IMR-90 (cell line): ENCODE results near the gene DYRK2. TPM values are rescaled to one million over a fixed set of nuclear protein-coding genes. Genes with fewer than 3 reads are reported as not detected.

Source experiments
- ATAC-seq: fragments of 200-7000 bp; cut with Tn5 transposase; 2 replicates; pipeline ENCODE4 v1.9.1; 2020; ENCODE audit warnings: low read depth, mild to moderate bottlenecking, moderate library complexity
- BruUV-seq: library from RNA; stranded (reverse); fragments of 400-500 nt; replicated peaks from 2 replicates; lab custom pipeline; 2021; lab: Mats Ljungman, UMichigan
- CTCF ChIA-PET: fragments of 300-600 bp; formaldehyde crosslinking; extraction: SDS; loops from one replicate; lab custom pipeline; 2021; ENCODE audit warnings: antibody characterized with exemption; lab: Yijun Ruan, JAX
- POLR2A ChIA-PET: fragments of 300-600 bp; sonication (Branson Sonifier 250); formaldehyde crosslinking; loops from one replicate; lab custom pipeline; 2022; ENCODE audit warnings: antibody characterized with exemption; ENCODE audit not compliant: unreplicated experiment; lab: Charles Lee
- DNase-seq: peaks from one replicate; pipeline ENCODE4 v3.0.0; 2013
- H2AFZ ChIP-seq: replicated peaks from 2 replicates; pipeline ENCODE3; 2013; ENCODE audit warnings: low read length, mild to moderate bottlenecking; ENCODE audit not compliant: poor library complexity
- H2AK5ac ChIP-seq: 2 replicates; pipeline ENCODE4 v1.6.1; 2013; ENCODE audit warnings: low read depth, low read length, inconsistent platforms
- H2AK9ac ChIP-seq: replicated peaks from 2 replicates; pipeline ENCODE3; 2013; ENCODE audit warnings: mild to moderate bottlenecking, low read depth, low read length, moderate library complexity; ENCODE audit not compliant: poor library complexity
- H2BK120ac ChIP-seq: 2 replicates; pipeline ENCODE4 v1.6.1; 2013; ENCODE audit warnings: low read depth, low read length, inconsistent platforms
- H2BK15ac ChIP-seq: 3 replicates; pipeline ENCODE4 v1.6.1; 2013; ENCODE audit warnings: low read depth, low read length, inconsistent platforms
- H2BK20ac ChIP-seq: 2 replicates; pipeline ENCODE4 v1.6.1; 2013; ENCODE audit warnings: low read depth, mild to moderate bottlenecking, inconsistent platforms, low read length, moderate library complexity
- H2BK5ac ChIP-seq: 2 replicates; pipeline ENCODE4 v1.6.1; 2013; ENCODE audit warnings: mild to moderate bottlenecking, low read depth, low read length, inconsistent platforms; ENCODE audit not compliant: poor library complexity, severe bottlenecking
- H3K14ac ChIP-seq: replicated peaks from 2 replicates; pipeline ENCODE4 v1.6.1; 2013; ENCODE audit warnings: low read depth, low read length, inconsistent platforms
- H3K18ac ChIP-seq: 2 replicates; pipeline ENCODE4 v1.6.1; 2013; ENCODE audit warnings: low read depth, low read length, control low read depth
- H3K23ac ChIP-seq: 2 replicates; pipeline ENCODE4 v1.6.1; 2013; ENCODE audit warnings: low read depth, low read length, inconsistent platforms
- H3K27ac ChIP-seq: 2 replicates; pipeline ENCODE4 v1.5.1; 2013; ENCODE audit warnings: mild to moderate bottlenecking, control low read depth, low read length; ENCODE audit not compliant: insufficient read depth
- H3K27me3 ChIP-seq: 2 replicates; pipeline ENCODE4 v1.6.1; 2013; ENCODE audit warnings: low read length; ENCODE audit not compliant: control insufficient read depth, insufficient read depth
- H3K36me3 ChIP-seq: 2 replicates; pipeline ENCODE4 v1.6.1; 2013; ENCODE audit warnings: low read length, mixed read lengths; ENCODE audit not compliant: control insufficient read depth, insufficient read depth
- H3K4ac ChIP-seq: 2 replicates; pipeline ENCODE4 v1.6.1; 2013; ENCODE audit warnings: low read depth, low read length, inconsistent platforms
- H3K4me1 ChIP-seq: 2 replicates; pipeline ENCODE4 v1.6.1; 2013; ENCODE audit warnings: low read length, mixed read lengths; ENCODE audit not compliant: control insufficient read depth, insufficient read depth
- H3K4me2 ChIP-seq: 2 replicates; pipeline ENCODE4 v1.6.1; 2013; ENCODE audit warnings: low read depth, mild to moderate bottlenecking, control low read depth, low read length, moderate library complexity
- H3K4me3 ChIP-seq: 2 replicates; pipeline ENCODE4 v1.5.1; 2013; ENCODE audit warnings: low read depth, mild to moderate bottlenecking, control low read depth, low read length, moderate library complexity; ENCODE audit not compliant: insufficient read depth
- H3K56ac ChIP-seq: 2 replicates; pipeline ENCODE4 v1.6.1; 2013; ENCODE audit warnings: low read length, inconsistent platforms; ENCODE audit not compliant: insufficient read depth; ENCODE audit errors: extremely low read depth
- H3K79me1 ChIP-seq, 2 experiments: 2 replicates each; pipeline ENCODE4 v1.6.1; 2013; ENCODE audit warnings: low read length in 2 of 2, inconsistent platforms in 1 of 2, low read depth in 1 of 2
- H3K9ac ChIP-seq: 2 replicates; pipeline ENCODE4 v1.6.1; 2013; ENCODE audit warnings: low read depth, low read length, control low read depth
- H3K9me1 ChIP-seq: 2 replicates; pipeline ENCODE4 v1.6.1; 2013; ENCODE audit warnings: low read length, inconsistent platforms; ENCODE audit not compliant: insufficient read depth
- H3K9me3 ChIP-seq: 2 replicates; pipeline ENCODE4 v1.6.1; 2013; ENCODE audit warnings: low read length; ENCODE audit not compliant: control insufficient read depth, insufficient read depth
- H4K20me1 ChIP-seq: 2 replicates; pipeline ENCODE4 v1.6.1; 2013; ENCODE audit warnings: low read length, inconsistent platforms; ENCODE audit not compliant: insufficient read depth
- H4K5ac ChIP-seq: 2 replicates; pipeline ENCODE4 v1.6.1; 2013; ENCODE audit warnings: mild to moderate bottlenecking, low read depth, low read length, control low read depth
- H4K8ac ChIP-seq, 2 experiments: 2 replicates each; pipeline ENCODE4 v1.6.1; 2013; ENCODE audit warnings: low read depth in 2 of 2, low read length in 2 of 2, control low read depth in 1 of 2, inconsistent platforms in 1 of 2
- H4K91ac ChIP-seq: 2 replicates; pipeline ENCODE4 v1.6.1; 2013; ENCODE audit warnings: low read depth, low read length, inconsistent platforms; ENCODE audit not compliant: insufficient read depth
- CEBPB ChIP-seq: IDR thresholded peaks from 2 replicates; pipeline ENCODE4 v1.6.1; 2012; ENCODE audit warnings: low read depth, low read length, improper control_type of control experiment
- FOS ChIP-seq: fragments of 150-350 bp; IDR thresholded peaks from 2 replicates; pipeline ENCODE4 v1.6.1; 2016; ENCODE audit warnings: low read depth, low read length
- MXI1 ChIP-seq: IDR thresholded peaks from 2 replicates; pipeline ENCODE4 v1.6.1; 2012; ENCODE audit warnings: low read depth, mild to moderate bottlenecking, low read length, moderate library complexity, borderline replicate concordance
- NFE2L2 ChIP-seq: fragments of 150-350 bp; IDR thresholded peaks from 2 replicates; pipeline ENCODE4 v1.6.1; 2016; ENCODE audit warnings: low read depth, mild to moderate bottlenecking, low read length
- RCOR1 ChIP-seq: IDR thresholded peaks from 2 replicates; pipeline ENCODE4 v1.6.1; 2012; ENCODE audit warnings: mild to moderate bottlenecking, low read length, improper control_type of control experiment; ENCODE audit not compliant: insufficient replicate concordance
- RFX5 ChIP-seq: IDR thresholded peaks from 2 replicates; pipeline ENCODE4 v1.8.0; 2012; ENCODE audit warnings: low read depth, mild to moderate bottlenecking, low read length, moderate library complexity
- SMC3 ChIP-seq: fragments of 150-350 bp; IDR thresholded peaks from 2 replicates; pipeline ENCODE4 v1.6.1; 2016; ENCODE audit warnings: low read depth, mild to moderate bottlenecking, antibody characterized with exemption, low read length, moderate library complexity
- WGBS, 2 experiments: methylation state at CpG; one replicate each; pipeline versions ENCODE4 v1.1.5 to v1.1.7; 2013; ENCODE audit warnings: missing lambda C conversion rate in 2 of 2; ENCODE audit not compliant: insufficient read length in 1 of 2; ENCODE audit errors: extremely low coverage in 2 of 2; 5-methylcytosine and 5-hydroxymethylcytosine counted together
- dilution Hi-C: fragments of 300-500 bp; cut with HindIII; formaldehyde crosslinking; loops from one replicate; pipeline ENCODE4 v1.14.3; 2018; ENCODE audit warnings: low sequenced_read_pairs; ENCODE audit not compliant: unreplicated experiment
- in situ Hi-C: fragments of 300-500 bp; cut with MboI; formaldehyde crosslinking; loops from 3 replicates; pipeline ENCODE4 v1.14.3; 2019; ENCODE audit warnings: low sequenced_read_pairs, inconsistent platforms, mixed read lengths
- intact Hi-C: fragments of 100-400 bp; cut with micrococcal nuclease; formaldehyde crosslinking; loops from 2 replicates; pipeline ENCODE4 v1.10.0; 2022
- polyA plus RNA-seq, 3 experiments: library from polyadenylated mRNA; depleted of rRNA; stranded (reverse); fragments of >200 nt; gene quantifications; 2 replicates each; pipeline ENCODE4 v1.2.3, GENCODE V29; 2012; ENCODE audit warnings: low replicate concordance in 1 of 3
- total RNA-seq: library from RNA; depleted of rRNA; stranded (reverse); fragments of >200 nt; gene quantifications from 2 replicates; pipeline ENCODE4 v1.2.3, GENCODE V29; 2012

DYRK2 gene
- total and polyA plus RNA-seq, 2 of the 4 experiments (the other 2 are of a cell fraction) = 16.3 to 23.1 TPM

DNA sequence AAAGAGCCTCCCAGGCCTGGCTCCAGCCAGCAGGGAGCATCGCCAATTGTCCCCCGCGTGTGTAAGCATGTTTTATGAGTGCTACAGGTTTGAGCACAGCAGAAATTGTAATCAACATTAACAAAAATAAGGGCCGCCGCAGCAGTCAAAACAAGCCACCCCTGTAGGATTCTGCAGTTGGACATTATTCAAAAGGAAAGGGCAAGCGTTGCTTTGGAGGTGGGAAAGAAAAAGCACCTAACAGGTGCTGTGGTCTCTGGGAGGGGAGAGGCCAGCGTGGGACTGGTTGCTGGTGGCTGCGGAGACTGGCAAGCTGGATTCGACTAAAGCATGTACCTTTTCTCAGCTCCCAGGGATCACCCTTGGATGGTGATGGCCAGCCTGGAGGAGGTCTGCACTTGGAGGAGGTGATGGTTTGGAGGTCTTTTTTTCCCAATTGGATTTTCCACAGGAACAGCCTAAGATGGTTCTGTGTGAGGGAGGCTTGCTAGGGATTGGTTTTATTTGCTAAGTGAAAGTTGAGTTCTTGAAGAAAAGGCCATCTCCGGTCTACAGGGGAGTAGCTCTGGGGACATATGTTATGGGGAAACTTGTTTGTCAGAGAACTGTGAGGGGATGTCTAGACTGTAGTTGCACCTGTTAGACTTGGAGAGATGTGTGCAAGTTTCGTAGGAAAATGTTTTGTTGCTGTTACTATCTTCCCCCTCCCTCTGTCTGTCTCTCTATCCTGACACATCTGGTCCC, 2.0 kb downstream of the DYRK2 start:
- H2AK5ac ChIP-seq = peak overlapping the region; percentile 76
- H3K18ac ChIP-seq = peak overlapping the region; percentile 9
- H3K27me3 ChIP-seq = no peaks in the 10 kb centered on the region
- peak overlapping the region; percentile 92 for H3K27ac ChIP-seq
- no TSS peak for BruUV-seq
- peaks cover 38% of the 10 kb centered on the region for H4K20me1 ChIP-seq
- peak overlapping the region; percentile 100 for H3K4me3 ChIP-seq
- peak overlapping the region; percentile 96 for H2AFZ ChIP-seq
- H3K9me1 ChIP-seq = peaks cover 13% of the 10 kb centered on the region
- peak overlapping the region; percentile 99 for H3K14ac ChIP-seq
- dilution Hi-C loops (no loop called here), intact Hi-C loops (loop anchor here (1.0 kb wide), 2 partner anchors 177 to 293 kb away; no protein-coding TSS in a partner anchor), in situ Hi-C loops (loop anchor here (5.0 to 10.0 kb wide), 3 partner anchors 216 to 296 kb away; no protein-coding TSS in a partner anchor)
- H4K5ac ChIP-seq = no peak overlapping the region
- H3K4ac ChIP-seq = peak overlapping the region; percentile 91
- peak overlapping the region; percentile 81 for H3K9ac ChIP-seq
- peak overlapping the region; percentile 94 for H3K4me2 ChIP-seq
- no peak overlapping the region; the same call in 1 of the 2 replicates for H3K56ac ChIP-seq
- H2BK15ac ChIP-seq = no peak overlapping the region
- H2BK20ac ChIP-seq = peak overlapping the region; percentile 44; the same call in 1 of the 2 replicates
- TF ChIP-seq RFX5 (no peak), SMC3 (no peak), FOS (no peak), RCOR1 (no peak), MXI1 (no peak), CEBPB (no peak), NFE2L2 (no peak)
- no peak for DNase-seq
- peak overlapping the region; percentile 95 for H2BK5ac ChIP-seq
- 0% methylated on average over 1 of the region's 11 CpGs; no CpG with 5 or more reads in 1 of the 2 experiments for WGBS, 2 experiments
- no peaks in the 10 kb centered on the region; the same call in 1 of the 2 replicates for H3K36me3 ChIP-seq
- peak overlapping the region; percentile 79 for H2BK120ac ChIP-seq
- ChIA-PET CTCF (no interaction called here), POLR2A (no interaction called here)
- no peak for ATAC-seq
- peak overlapping the region; percentile 71; the same call in 1 of the 2 replicates for H4K91ac ChIP-seq
- H3K9me3 ChIP-seq = no peaks in the 10 kb centered on the region
- peak overlapping the region; percentile 4 to 84; a peak in 3 of 4 replicates for H4K8ac ChIP-seq
- H2AK9ac ChIP-seq = peak overlapping the region; percentile 89
- peaks cover 9 to 45% of the 10 kb centered on the region in 2 experiments for H3K79me1 ChIP-seq
- H3K23ac ChIP-seq = peak overlapping the region; percentile 99
- H3K4me1 ChIP-seq = peaks cover 6% of the 10 kb centered on the region; the same call in 1 of the 2 replicates
